Transverse colon (tissue), 4 donors: Measurements from ENCODE around the gene DPP7.

ENCODE experiments used
- EP300 ChIP-seq: sonication (generic); formaldehyde crosslinking; IDR thresholded peaks from one replicate; pipeline ENCODE4 v1.6.1; 2017; ENCODE audit warnings: antibody characterized with exemption, low read depth
- POLR2A ChIP-seq: fragments of 450-650 bp; IDR thresholded peaks from one replicate; pipeline ENCODE4 v1.6.1; 2016; ENCODE audit warnings: antibody characterized with exemption, mild to moderate bottlenecking, moderate library complexity
- POLR2AphosphoS5 ChIP-seq, 3 donors: sonication (generic); formaldehyde crosslinking; IDR thresholded peaks; one replicate each; pipeline ENCODE4 v1.6.1; 2016; ENCODE audit warnings: antibody characterized with exemption in 3 of 3
- TF ChIP-seq, protein P1 (sequence below), 5 experiments: fragments of 200-600 bp in 3 of 5; fragments of 450-650 bp in 2 of 5; sonication (generic) in 3 of 5; IDR thresholded peaks; 1 replicate in 2 of 5; 2 replicates in 3 of 5; pipeline ENCODE4 v1.5.1; 2016 to 2017; ENCODE audit warnings: antibody characterized with exemption in 5 of 5, inconsistent platforms in 3 of 5, mild to moderate bottlenecking in 2 of 5, moderate library complexity in 1 of 5

DNA sequence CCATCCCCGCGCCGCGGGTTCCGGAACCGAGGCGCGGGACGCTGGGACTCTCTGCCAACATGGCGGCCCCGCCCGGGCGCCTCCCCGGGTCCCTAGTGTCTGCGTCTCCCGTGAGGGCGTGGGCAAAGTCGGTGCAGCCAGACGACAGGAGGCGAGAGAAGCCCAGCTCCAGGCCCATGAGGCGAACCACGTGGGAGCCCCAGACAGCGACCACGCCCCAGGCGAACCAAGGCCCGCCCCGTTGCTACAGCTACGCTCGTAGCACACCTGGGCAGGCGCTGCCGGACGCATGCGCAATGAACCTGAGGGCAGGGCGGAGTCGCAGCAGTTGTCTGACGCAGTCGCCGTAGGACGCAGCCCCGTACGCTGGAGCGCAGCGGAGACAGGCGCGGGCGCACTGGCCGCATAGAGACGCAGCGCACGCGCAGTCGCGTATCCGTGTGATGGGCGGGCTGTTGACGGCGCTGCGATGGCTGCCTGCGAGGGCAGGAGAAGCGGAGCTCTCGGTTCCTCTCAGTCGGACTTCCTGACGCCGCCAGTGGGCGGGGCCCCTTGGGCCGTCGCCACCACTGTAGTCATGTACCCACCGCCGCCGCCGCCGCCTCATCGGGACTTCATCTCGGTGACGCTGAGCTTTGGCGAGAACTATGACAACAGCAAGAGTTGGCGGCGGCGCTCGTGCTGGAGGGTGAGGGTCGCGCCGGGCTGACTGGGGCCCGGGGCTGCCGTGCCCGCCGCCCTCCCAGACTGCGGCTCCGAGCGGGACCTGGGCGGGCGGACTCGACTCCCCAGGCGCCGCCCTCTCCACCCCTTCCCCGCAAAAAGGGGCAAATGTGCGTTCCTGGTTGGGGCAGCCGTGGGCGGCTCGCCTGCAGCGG is 27.8 kb downstream of the DPP7 start, which contains the start of gene MAN1B1:
- peak; percentile 91 for TF ChIP-seq POLR2A
- TF ChIP-seq, protein P1, sequence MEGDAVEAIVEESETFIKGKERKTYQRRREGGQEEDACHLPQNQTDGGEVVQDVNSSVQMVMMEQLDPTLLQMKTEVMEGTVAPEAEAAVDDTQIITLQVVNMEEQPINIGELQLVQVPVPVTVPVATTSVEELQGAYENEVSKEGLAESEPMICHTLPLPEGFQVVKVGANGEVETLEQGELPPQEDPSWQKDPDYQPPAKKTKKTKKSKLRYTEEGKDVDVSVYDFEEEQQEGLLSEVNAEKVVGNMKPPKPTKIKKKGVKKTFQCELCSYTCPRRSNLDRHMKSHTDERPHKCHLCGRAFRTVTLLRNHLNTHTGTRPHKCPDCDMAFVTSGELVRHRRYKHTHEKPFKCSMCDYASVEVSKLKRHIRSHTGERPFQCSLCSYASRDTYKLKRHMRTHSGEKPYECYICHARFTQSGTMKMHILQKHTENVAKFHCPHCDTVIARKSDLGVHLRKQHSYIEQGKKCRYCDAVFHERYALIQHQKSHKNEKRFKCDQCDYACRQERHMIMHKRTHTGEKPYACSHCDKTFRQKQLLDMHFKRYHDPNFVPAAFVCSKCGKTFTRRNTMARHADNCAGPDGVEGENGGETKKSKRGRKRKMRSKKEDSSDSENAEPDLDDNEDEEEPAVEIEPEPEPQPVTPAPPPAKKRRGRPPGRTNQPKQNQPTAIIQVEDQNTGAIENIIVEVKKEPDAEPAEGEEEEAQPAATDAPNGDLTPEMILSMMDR (IDR thresholded peaks at IDR 0.05): peak in 1 of 5 experiments; percentile 16
- no peak for TF ChIP-seq EP300
- peak; percentile 84 to 91 (median 86) for TF ChIP-seq POLR2AphosphoS5 (IDR thresholded peaks at IDR 0.05)
